Ammon's horn (tissue), 1 donor: ENCODE results near the gene IGFBP7.

ENCODE experiments used
- DNase-seq: peaks from one replicate; pipeline ENCODE4 v3.0.0-alpha.2; 2016; ENCODE audit warnings: low spot score

Gene IGFBP7

GRCh38 chr4:57109847-57110639, at the start of gene IGFBP7:
Gene IGFBP7 (minus strand): TSS chr4:57110385. CDS start chr4:57110351, 34 bp downstream.
- DNase-seq, result no peak

- no peak for DNase-seq
Observed at GRCh38 chr4:57159866-57160265, 49.7 kb upstream of the IGFBP7 start.

- DNase-seq, result peak; percentile 20
Observed at GRCh38 chr4:57158762-57159161, 48.6 kb upstream of the IGFBP7 start.

- no peak for DNase-seq
Observed at GRCh38 chr4:57158221-57158620, 48.0 kb upstream of the IGFBP7 start.

- peak; percentile 65 for DNase-seq
Observed at GRCh38 chr4:57157596-57158137, 47.5 kb upstream of the IGFBP7 start.

GRCh38 chr4:57156242-57156990, 46.2 kb upstream of the IGFBP7 start:
- no peak for DNase-seq

GRCh38 chr4:57154926-57155325, 44.7 kb upstream of the IGFBP7 start:
- DNase-seq, result no peak

- DNase-seq, result no peak
Observed at GRCh38 chr4:57154191-57154590, 44.0 kb upstream of the IGFBP7 start.

- no peak for DNase-seq
Observed at GRCh38 chr4:57153207-57153606, 43.0 kb upstream of the IGFBP7 start.

GRCh38 chr4:57151481-57151880, 41.3 kb upstream of the IGFBP7 start:
- no peak for DNase-seq

GRCh38 chr4:57149833-57150232, 39.6 kb upstream of the IGFBP7 start:
- no peak for DNase-seq

- DNase-seq, result no peak
Observed at GRCh38 chr4:57148831-57149505, 38.8 kb upstream of the IGFBP7 start.

GRCh38 chr4:57148177-57148576, 38.0 kb upstream of the IGFBP7 start:
- no peak for DNase-seq

- DNase-seq, result no peak
Observed at GRCh38 chr4:57147335-57148060, 37.3 kb upstream of the IGFBP7 start.

- no peak for DNase-seq
Observed at GRCh38 chr4:57146444-57146843, 36.3 kb upstream of the IGFBP7 start.

- no peak for DNase-seq
Observed at GRCh38 chr4:57144466-57144865, 34.3 kb upstream of the IGFBP7 start.

GRCh38 chr4:57139783-57140182, 29.6 kb upstream of the IGFBP7 start:
- DNase-seq, result no peak

- DNase-seq, result no peak
Observed at GRCh38 chr4:57137261-57137660, 27.1 kb upstream of the IGFBP7 start.

GRCh38 chr4:57136281-57136680, 26.1 kb upstream of the IGFBP7 start:
- DNase-seq, result no peak

GRCh38 chr4:57132743-57133137, 22.6 kb upstream of the IGFBP7 start:
- no peak for DNase-seq

- DNase-seq, result peak; percentile 55
Observed at GRCh38 chr4:57131849-57132742, 21.9 kb upstream of the IGFBP7 start.
